ENCODE measurements around the gene EXOC6.
"Not testable (repeated sequence)": the region's sequence is repeated elsewhere in the genome, so short reads cannot be mapped to it uniquely, and the experiment has no call there.

Gene EXOC6

GRCh38 chr10:92969151-92969550 lies 120.8 kb downstream of the EXOC6 start:
- TF ChIP-seq POLR2A (IDR thresholded peaks at IDR 0.05; ENCODE audit: low read depth, low read length) = no peak
- DNase-seq (ENCODE audit: insufficient read length, low spot score) (no peak), FAIRE-seq (peak; percentile 73)

DNA sequence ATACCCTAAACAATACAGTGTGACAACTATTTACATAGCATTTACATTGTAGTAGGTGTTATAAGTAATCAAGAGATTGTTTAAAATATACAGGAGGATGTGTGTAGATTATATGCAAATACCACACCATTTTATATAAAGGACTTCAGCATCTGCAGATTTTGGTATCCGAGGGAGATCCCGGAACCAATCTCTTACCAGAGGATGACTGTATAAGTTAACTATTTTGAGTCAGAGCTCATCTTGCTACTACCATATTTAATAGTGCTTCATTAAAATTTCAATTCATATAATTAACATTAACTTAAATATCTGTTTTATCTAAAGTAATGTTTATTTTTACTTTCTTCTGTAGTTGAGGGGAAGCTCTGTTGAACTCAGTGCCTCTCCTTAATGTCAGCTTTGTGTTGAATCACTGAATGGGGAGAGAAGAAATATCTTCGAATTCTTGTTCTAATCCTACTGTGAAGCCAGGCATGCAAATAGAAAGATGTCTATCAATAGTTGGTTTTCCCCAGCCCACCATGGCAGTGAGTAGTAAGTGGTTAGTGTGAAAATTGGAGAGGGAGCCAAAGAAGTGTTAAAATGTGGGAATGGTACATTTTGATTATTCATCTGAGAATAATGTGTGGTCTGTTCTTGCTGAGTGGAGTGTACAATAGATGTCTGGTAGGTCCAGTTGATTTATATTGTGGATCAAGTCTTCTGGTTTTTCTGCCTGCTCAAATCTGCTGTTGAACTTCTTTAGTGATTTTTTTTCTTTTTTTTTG lies 122.2 kb downstream of the EXOC6 start:
- DNase-seq (ENCODE audit: insufficient read length, low spot score) (no peak), FAIRE-seq (peak; percentile 87)
- no peak for TF ChIP-seq POLR2A (IDR thresholded peaks at IDR 0.05; ENCODE audit: low read depth, low read length)

- no peak for TF ChIP-seq POLR2A (IDR thresholded peaks at IDR 0.05; ENCODE audit: low read depth, low read length)
- peak; percentile 99 for FAIRE-seq
- DNase-seq (ENCODE audit: insufficient read length, low spot score) = peak; percentile 64
Observed at GRCh38 chr10:92972066-92972870, 123.9 kb downstream of the EXOC6 start.

GRCh38 chr10:92972886-92973285 lies 124.6 kb downstream of the EXOC6 start:
- FAIRE-seq = no peak
- no peak for DNase-seq (ENCODE audit: insufficient read length, low spot score)
- no peak for TF ChIP-seq POLR2A (IDR thresholded peaks at IDR 0.05; ENCODE audit: low read depth, low read length)

DNA sequence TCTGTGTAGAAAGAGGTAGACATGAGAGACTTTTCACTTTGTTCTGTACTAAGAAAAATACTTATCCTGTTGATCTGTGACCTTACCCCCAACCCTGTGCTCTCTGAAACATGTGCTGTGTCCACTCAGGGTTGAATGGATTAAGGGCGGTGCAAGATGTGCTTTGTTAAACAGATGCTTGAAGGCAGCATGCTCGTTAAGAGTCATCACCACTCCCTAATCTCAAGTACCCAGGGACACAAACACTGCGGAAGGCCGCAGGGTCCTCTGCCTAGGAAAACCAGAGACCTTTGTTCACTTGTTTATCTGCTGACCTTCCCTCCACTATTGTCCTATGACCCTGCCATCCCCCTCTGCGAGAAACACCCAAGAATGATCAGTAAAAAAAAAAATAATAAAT lies 128.0 kb downstream of the EXOC6 start:
- DNase-seq (ENCODE audit: insufficient read length, low spot score); FAIRE-seq: not testable (repeated sequence)

GRCh38 chr10:92989250-92989649 lies 140.9 kb downstream of the EXOC6 start:
- FAIRE-seq (no peak), DNase-seq (ENCODE audit: insufficient read length, low spot score) (no peak)
- TF ChIP-seq POLR2A (IDR thresholded peaks at IDR 0.05; ENCODE audit: low read depth, low read length) = no peak

GRCh38 chr10:92990615-92991014 lies 142.3 kb downstream of the EXOC6 start:
- DNase-seq (ENCODE audit: insufficient read length, low spot score) (no peak), FAIRE-seq (no peak)

GRCh38 chr10:92991513-92991912 lies 143.2 kb downstream of the EXOC6 start:
- TF ChIP-seq POLR2A (IDR thresholded peaks at IDR 0.05; ENCODE audit: low read depth, low read length) = no peak
- peak; percentile 11 for FAIRE-seq
- no peak for DNase-seq (ENCODE audit: insufficient read length, low spot score)

More at GRCh38 chr10:92990615-92991014, 142.3 kb downstream of the EXOC6 start:
- no peak for TF ChIP-seq POLR2A (IDR thresholded peaks at IDR 0.05; ENCODE audit: low read depth, low read length)

DNA sequence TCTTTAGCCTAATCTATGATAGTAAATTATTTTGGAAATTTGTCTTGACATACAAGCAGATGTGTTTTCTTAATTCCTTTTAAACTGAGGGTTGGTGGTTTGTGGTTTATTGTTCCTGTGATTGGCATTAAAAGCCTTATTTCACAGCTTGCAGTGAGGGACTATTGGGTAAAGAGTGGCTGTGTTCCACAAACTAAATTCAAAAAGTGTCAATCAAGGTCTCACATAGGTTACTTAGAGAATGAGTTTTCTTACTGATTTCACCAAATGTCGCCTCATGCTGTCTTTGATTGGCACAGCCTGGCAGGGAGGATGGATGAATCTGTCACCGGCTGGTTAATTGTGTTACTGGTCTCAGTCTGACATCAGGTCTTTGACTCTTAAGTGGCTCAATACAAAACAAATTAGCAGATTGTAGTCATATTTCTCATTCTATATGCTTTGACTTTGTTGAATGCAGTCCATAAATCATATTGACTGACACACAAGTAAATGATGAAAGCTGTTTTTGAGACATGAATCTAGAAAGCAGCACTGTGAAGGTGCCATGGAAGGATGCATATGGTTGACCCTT lies 145.5 kb downstream of the EXOC6 start:
- FAIRE-seq = peak; percentile 71
- DNase-seq (ENCODE audit: insufficient read length, low spot score) = no peak
- TF ChIP-seq POLR2A (IDR thresholded peaks at IDR 0.05; ENCODE audit: low read depth, low read length) = no peak

GRCh38 chr10:92995509-92995908 lies 147.2 kb downstream of the EXOC6 start:
- DNase-seq (ENCODE audit: insufficient read length, low spot score) (no peak), FAIRE-seq (peak; percentile 11)
- TF ChIP-seq POLR2A (IDR thresholded peaks at IDR 0.05; ENCODE audit: low read depth, low read length) = no peak

DNA sequence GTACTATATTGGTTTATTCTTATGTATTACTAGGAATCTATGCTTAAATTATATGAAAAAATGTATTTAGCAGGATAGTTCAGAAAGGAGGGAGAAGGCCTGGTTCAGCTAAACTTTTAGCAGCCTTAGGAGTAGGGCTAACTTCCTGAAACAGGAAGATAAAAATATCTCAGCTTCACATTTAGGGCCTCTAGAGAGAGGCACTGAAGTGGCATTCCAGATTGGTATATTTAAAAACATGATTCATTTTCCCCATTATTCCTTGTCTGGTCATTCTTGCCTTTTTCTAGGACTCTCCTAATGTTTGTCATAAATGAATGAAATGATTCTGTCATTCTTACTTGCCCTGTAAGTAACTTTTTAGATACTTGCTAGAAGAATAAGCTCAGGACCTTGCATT lies 149.3 kb downstream of the EXOC6 start:
- no peak for DNase-seq (ENCODE audit: insufficient read length, low spot score)
- no peak for TF ChIP-seq POLR2A (IDR thresholded peaks at IDR 0.05; ENCODE audit: low read depth, low read length)
- peak; percentile 89 for FAIRE-seq

GRCh38 chr10:92999191-92999590 lies 150.9 kb downstream of the EXOC6 start:
- no peak for DNase-seq (ENCODE audit: insufficient read length, low spot score)
- FAIRE-seq = no peak

DNA sequence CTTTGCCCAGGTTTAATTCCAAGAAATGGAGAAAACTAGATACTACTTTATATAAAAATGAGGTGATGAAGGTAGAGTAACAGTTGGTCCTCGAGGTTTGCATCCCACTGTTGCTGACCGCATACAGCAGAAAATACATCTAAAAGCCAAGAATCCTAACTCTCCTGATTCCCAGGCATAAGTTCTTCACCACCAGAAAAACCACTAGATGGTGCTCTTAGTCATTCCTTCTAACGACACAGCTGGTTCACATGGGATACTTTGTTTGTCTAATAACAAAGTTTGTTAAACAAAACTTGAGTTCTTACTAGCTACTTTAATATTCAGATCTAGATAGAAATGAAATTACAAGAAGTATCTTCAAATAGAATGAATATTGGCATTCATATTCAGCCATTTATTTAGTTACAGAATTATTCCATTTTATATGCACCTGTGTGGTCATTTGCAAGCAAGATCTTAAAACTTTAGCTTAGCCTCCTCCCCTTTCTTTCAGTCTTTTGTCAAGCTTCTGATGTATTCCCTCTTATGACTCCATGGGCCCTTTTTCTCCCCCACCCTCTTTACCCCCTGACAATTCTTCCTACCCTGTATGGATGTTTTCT lies 158.2 kb downstream of the EXOC6 start:
- peak; percentile 10 for DNase-seq (ENCODE audit: insufficient read length, low spot score)
- FAIRE-seq = peak; percentile 99
- no peak for TF ChIP-seq POLR2A (IDR thresholded peaks at IDR 0.05; ENCODE audit: low read depth, low read length)

More at GRCh38 chr10:92999191-92999590, 150.9 kb downstream of the EXOC6 start:
- TF ChIP-seq POLR2A (IDR thresholded peaks at IDR 0.05; ENCODE audit: low read depth, low read length) = no peak

- DNase-seq (ENCODE audit: insufficient read length, low spot score) (no peak), FAIRE-seq (no peak)
- no peak for TF ChIP-seq POLR2A (IDR thresholded peaks at IDR 0.05; ENCODE audit: low read depth, low read length)
Observed at GRCh38 chr10:93015722-93016121, 167.4 kb downstream of the EXOC6 start.

Data from H54 (cell line).